Peyer's patch (tissue), 4 donors: ENCODE measurements around the gene GPM6B.

Experiments used
- CTCF ChIP-seq, 6 experiments: fragments of 450-650 bp in 4 of 6; fragments of 200-600 bp in 2 of 6; sonication (generic) in 1 of 6; IDR thresholded peaks; one replicate each; pipeline ENCODE4 v1.5.1; 2017 to 2019; ENCODE audit warnings: antibody characterized with exemption in 6 of 6, mild to moderate bottlenecking in 3 of 6, moderate library complexity in 1 of 6
- POLR2A ChIP-seq, 2 donors: fragments of 450-650 bp; IDR thresholded peaks; one replicate each; pipeline ENCODE4 v1.5.1; 2017; ENCODE audit warnings: antibody characterized with exemption in 2 of 2, mild to moderate bottlenecking in 2 of 2, moderate library complexity in 2 of 2

GRCh38 chrX:13742397-13743176, 74.3 kb downstream of the GPM6B start:
- no peak for TF ChIP-seq CTCF (IDR thresholded peaks at IDR 0.05)
- no peak for TF ChIP-seq POLR2A (IDR thresholded peaks at IDR 0.05)
